Measurements from ENCODE around the gene IMPA2.

GRCh38 chr18:11989174-11989573 lies 7.9 kb downstream of the IMPA2 start:
- TF ChIP-seq EZH2phosphoT487 (IDR thresholded peaks at IDR 0.05; ENCODE audit: low read depth) (no peak), CTCF (IDR thresholded peaks at IDR 0.05; ENCODE audit: low read depth, low read length) (no peak)

Data from OCI-LY3 (cell line).